HL-60/S4 treated with phorbol 12-myristate 13-acetate at 8.2 ng/mL for 4 days and 3 days (cell line): ENCODE results near the gene ATG12.
"Not testable (repeated sequence)": the region's sequence is repeated elsewhere in the genome, so short reads cannot be mapped to it uniquely, and the experiment has no call there.

Source experiments
- in situ Hi-C: fragments of 300-500 bp; cut with MboI; formaldehyde crosslinking; loops from 2 replicates; pipeline ENCODE4 v1.15.0; 2022; ENCODE audit warnings: low sequenced_read_pairs

The ATG12 gene

DNA sequence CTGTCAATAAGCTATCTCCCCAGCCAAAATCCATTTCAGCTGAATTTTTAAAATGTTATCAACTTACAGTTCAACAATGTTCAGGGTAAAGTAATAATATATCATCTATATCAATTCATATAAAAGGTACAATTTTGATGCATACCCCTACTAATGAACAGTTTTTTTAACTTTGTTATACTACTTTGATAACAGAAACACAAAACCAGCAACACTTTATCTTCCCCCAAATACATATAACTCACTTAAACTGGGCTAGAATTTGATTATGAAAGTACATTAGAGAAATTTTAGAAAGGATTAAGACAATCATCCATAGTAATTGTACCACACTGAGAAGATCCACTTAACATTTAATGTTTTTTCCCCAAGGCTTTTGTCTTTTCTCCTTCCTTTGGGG, 30.0 kb downstream of the ATG12 start:
- in situ Hi-C loops, result no loop called here

DNA sequence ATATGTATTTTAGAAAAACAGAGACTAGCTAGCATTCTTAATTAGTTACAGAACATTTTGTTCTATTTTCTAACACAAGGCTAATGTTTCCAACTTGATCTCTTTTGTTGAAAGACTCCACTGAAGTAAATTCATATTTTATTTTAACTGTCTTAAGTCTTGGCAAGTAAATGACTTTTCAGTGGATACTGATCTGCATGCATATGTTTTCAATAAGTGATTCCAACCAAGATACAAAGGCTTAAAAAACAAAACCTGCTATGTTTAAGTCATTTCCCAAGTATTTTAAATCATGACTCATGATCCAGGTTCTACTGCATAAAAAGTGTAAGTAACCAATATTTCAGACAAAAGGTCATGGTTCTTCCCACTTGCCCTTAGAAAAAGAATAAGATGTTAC, 30.6 kb downstream of the ATG12 start:
- in situ Hi-C loops, result no loop called here

DNA sequence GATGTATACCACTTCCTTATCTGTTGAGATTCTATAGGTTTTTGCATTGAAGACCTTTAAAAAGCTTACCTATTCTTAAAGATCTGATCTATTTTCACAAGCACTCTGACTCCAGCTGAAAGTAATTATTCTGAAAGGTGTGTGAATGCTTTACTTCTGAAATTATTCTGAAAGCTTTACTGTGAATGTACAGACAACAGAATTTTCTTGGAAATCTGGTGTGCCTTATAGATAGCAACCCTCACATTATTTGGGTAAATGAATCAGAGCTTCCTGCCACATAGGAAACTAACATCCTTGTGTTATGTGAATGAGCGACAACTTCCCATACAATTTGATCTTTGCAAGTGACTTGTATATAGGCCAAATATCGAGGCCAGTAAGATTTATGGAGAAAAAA, 31.4 kb downstream of the ATG12 start:
- in situ Hi-C loops, result no loop called here

- in situ Hi-C loops, result not testable (repeated sequence)
These were observed 33.3 kb downstream of the ATG12 start for GRCh38 chr5:115808066-115808465.

DNA sequence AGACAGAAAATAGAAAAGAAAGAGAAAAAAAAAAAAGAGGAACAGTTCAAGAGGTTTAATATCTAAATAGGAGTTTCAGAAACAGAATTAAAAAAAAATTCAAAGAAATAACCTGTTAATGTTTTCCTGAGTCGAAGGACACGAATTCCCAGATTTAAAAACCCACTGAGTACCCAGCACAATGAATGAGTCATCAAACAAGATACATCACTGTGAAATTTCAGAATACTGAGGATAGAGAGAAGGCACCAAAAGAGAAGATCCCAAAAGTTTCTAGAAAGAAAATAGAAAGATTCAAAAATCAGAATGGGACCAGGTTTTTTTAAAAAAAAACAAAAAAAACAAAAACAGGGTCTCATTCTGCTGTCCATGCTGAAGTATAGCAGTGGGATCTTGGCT, 33.7 kb downstream of the ATG12 start:
- in situ Hi-C loops, result no loop called here

DNA sequence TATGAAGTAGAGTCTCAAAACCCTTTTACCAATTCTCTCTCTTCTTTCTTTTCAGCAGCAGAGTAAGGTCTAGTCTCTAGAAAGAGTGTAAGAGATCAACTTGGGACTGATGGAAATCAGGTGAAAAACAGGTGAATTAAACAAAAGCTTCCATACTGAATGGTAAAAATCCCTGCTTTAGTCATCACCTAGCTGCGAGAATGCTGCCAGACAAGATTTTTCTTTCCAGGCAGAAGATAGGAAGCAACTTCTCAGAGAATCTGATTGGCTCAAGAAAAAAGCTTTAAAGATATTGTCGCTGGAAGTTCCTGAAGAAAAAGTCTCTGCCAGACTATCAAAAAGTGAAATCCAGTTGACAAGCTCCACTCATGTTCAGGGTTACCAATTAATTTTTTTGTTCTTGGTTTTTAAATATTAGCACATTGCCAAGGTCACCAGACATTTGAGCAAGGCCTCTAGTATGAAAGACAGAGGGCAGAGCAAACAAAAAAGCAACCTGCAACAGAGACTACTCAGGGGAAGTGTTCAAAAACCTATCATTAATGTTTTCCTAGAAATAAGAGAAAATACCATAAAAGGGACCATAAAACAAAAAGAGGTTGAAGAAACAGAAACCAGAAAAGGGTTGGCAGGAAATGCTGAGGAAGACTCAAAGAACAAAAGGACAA, 34.2 kb downstream of the ATG12 start:
- in situ Hi-C loops, result no loop called here

DNA sequence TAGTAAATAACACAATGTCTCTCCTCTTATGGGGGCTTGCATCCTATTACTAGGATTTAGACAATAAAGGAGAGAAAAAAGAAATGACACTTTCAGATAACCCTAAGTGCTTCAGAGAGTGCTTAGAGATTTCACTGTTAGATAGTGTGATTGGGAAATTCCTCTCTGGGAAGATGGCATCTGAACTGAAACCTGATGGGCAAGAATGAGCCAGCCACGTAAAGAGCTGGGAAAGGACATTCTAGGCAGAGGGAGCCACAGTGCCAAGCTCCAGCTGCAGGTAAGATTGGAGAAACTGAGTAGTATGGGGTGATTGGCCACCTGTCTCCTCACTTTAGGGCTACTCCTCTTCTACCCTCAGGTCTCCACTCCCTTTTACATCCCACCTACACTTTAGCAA, 39.4 kb downstream of the ATG12 start:
- in situ Hi-C loops, result no loop called here

- in situ Hi-C loops, result no loop called here
These were observed 40.2 kb downstream of the ATG12 start for GRCh38 chr5:115801152-115801551.

GRCh38 chr5:115800108-115800507, 41.3 kb downstream of the ATG12 start:
- in situ Hi-C loops, result no loop called here

DNA sequence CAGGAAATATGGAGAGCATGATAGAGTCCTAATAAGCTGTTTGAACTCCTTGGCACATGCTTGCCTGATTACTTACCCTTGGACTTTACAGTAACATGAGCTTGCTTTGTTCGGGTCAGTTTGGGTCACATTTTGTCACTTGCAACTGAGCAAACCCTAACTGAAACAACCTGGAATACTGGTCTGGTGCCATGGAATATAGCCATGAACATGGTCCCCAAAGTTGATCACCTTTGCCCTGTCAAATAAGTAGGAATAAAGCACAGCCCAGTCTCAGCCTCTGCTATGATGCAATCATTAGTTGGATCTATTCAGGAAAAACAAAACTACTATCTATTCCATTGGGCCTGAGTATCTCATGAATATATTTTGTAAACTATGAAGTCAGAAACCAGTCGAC, 43.1 kb downstream of the ATG12 start:
- in situ Hi-C loops, result no loop called here

DNA sequence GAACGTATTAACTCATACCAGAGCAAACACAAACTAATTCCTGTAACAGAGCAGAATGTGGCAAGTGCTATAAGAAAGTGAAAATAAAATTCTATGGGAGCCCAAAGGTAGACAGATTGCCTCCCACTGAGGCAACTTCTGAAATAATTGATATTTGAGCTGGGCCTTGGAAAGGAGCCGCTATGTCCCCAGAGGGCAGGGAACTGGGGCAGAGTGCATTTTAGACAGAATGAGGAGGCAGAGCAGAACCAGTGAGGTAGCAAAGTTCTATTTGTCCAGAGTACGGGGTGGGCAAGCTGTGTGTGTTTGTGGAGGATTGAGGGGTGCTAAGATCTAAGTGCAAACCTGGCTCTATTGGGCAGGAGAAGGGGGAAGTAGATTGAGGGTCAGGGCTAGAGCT, 44.7 kb downstream of the ATG12 start:
- in situ Hi-C loops, result no loop called here

- in situ Hi-C loops, result no loop called here
These were observed 45.7 kb downstream of the ATG12 start for GRCh38 chr5:115795700-115796099.

DNA sequence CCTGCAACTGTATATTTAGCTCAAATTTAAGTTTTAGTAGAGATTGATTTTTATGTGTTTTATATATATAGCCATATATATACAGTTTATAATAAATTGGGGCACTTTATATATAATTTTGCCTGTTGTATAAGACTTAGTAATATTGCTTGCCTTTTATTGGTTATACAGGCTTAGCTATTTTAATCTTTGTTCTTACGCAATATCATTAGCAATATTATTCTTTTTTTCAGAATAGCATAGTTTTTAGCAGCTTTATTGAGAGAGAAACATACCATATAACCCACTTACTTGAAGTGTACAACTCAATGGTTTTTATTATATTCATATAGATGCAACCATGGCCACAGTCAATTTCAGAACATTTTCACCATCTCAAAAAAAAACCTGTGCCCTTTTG, 52.9 kb downstream of the ATG12 start:
- in situ Hi-C loops, result no loop called here

DNA sequence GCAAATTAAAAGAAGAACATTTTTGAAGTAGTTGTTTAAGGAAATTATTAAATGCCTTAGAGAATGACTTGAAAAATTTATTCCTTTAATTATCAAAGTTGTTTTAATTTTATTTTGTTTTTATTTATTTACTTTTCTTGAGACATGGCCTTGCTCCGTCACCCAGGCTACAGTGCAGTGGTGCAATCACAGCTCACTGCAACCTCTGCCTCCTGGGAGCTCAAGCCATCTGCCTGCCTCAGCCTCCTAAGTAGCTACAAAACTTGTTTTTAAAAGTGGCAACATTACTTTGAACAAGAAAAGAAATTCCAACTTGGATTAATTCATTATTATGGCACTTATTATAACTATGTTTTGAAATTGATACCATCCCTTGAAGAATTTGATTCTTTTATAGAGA, 53.9 kb downstream of the ATG12 start:
- in situ Hi-C loops, result no loop called here

GRCh38 chr5:115785381-115786065, 55.8 kb downstream of the ATG12 start:
- in situ Hi-C loops, result no loop called here

DNA sequence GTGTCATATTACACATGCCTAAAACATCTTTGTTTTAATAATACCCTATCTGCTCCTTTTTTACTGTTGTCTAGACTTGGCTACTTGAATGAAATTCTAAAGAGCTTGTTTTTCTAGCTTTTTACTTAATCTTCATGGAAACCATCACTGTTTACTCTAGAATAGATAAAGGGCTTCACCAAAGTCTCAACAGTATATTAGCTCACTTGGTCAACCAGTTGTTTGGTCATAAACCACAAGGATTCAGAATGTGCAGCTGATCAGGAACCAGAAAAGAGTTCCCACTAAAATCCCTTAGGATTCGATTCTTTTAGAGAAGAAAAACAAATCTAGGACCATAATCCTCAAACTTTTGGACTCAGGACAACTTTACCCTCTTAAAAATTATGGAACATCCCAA, 62.9 kb downstream of the ATG12 start:
- in situ Hi-C loops, result no loop called here
